ENCODE measurements around the gene C2orf74. TPM values are rescaled to one million over a fixed set of nuclear protein-coding genes. Genes with fewer than 3 reads are reported as not detected.

Gene C2orf74
- polyA plus RNA-seq, 3 donors, result 3.0 to 18.2 (median 12.0) TPM

- Mint-ChIP-seq H3K27me3 (ENCODE audit: low read depth in 3 of 3) (no peaks in the 10 kb centered on the region), H3K27ac (peak overlapping the region in 2 of 7 donors; percentile 20 to 48), H3K9me3 (no peaks in the 10 kb centered on the region), H3K36me3 (peaks cover 54 to 60% of the 10 kb centered on the region in 2 donors), H3K4me3 (no peak overlapping the region), H3K4me1 (peaks cover 4% of the 10 kb centered on the region)
- H3K4me1 ChIP-seq (ENCODE audit: control insufficient read depth in 1 of 2, insufficient read depth in 2 of 2, low read length in 2 of 2), result peaks cover 0 to 5% of the 10 kb centered on the region in 2 donors
- intact Hi-C loops (cut with micrococcal nuclease), result no loop called here
- no peaks in the 10 kb centered on the region for H3K79me2 ChIP-seq (ENCODE audit: insufficient read depth, low read length)
- no peaks in the 10 kb centered on the region for H3K9me3 ChIP-seq (replicated peaks in 1 of 2; ENCODE audit: control insufficient read depth in 1 of 2, insufficient read depth in 1 of 2, low read length in 2 of 2)
- no peak for TF ChIP-seq CTCF (IDR thresholded peaks at IDR 0.05)
- peak; percentile 3 to 23 (median 16) for DNase-seq
- H2AFZ ChIP-seq (ENCODE audit: insufficient read depth, low read depth, low read length, poor library complexity, severe bottlenecking), result no peak overlapping the region
- H3K4me2 ChIP-seq (replicated peaks; ENCODE audit: extremely low read depth, low read length, poor library complexity, severe bottlenecking), result no peak overlapping the region
- peaks cover 70 to 91% of the 10 kb centered on the region in 2 donors for H3K36me3 ChIP-seq (replicated peaks in 1 of 2; ENCODE audit: control insufficient read depth in 1 of 2, insufficient read depth in 2 of 2, low read length in 2 of 2)
- no peak overlapping the region for H3K27ac ChIP-seq (ENCODE audit: low read depth in 1 of 2, low read length in 2 of 2)
- no peak overlapping the region for H3K9ac ChIP-seq (ENCODE audit: insufficient read depth, low read length, poor library complexity, severe bottlenecking)
- 100% methylated on average over 1 of the region's 5 CpGs for WGBS (ENCODE audit: insufficient coverage)
- H3K27me3 ChIP-seq (ENCODE audit: control insufficient read depth in 2 of 2, insufficient read depth in 2 of 2, low read length in 2 of 2), result no peaks in the 10 kb centered on the region
- no peak overlapping the region for H3K4me3 ChIP-seq (replicated peaks in 1 of 3; ENCODE audit: low read depth in 2 of 3, low read length in 3 of 3)
- no peaks in the 10 kb centered on the region for H4K20me1 ChIP-seq (ENCODE audit: insufficient read depth, low read length)
These were observed 48.5 kb downstream of the C2orf74 start for GRCh38 chr2:61210332-61210981.

DNA sequence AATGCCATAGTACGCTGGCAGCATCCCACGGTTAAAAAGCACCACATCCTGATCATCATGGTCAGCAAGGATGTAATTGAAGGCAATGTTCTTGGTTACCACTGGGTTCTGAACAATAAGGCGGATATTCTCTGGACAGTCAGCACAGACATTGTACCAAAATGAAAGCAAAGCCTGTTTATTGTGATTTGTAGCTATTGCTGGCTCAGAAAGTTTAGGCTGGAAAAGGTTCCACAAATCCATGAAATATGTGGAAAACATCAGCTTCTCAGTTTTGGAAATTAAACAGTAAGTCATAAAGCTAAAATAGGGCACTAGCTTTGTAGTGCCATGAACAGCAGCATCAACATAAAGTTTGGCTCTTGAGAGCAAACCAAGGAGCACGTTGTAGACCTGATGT is 52.2 kb downstream of the C2orf74 start:
- H3K27me3 Mint-ChIP-seq (ENCODE audit: low read depth in 3 of 3), result no peaks in the 10 kb centered on the region
- intact Hi-C loops (cut with micrococcal nuclease), result no loop called here
- H3K4me3 ChIP-seq (replicated peaks in 1 of 3; ENCODE audit: low read depth in 2 of 3, low read length in 3 of 3), result no peak overlapping the region
- H3K27ac ChIP-seq (ENCODE audit: low read depth in 1 of 2, low read length in 2 of 2), result no peak overlapping the region
- 100% methylated on average over 3 of the region's 4 CpGs for WGBS (ENCODE audit: insufficient coverage)
- H4K20me1 ChIP-seq (ENCODE audit: insufficient read depth, low read length), result no peaks in the 10 kb centered on the region
- peaks cover 4% of the 10 kb centered on the region for H3K4me1 Mint-ChIP-seq
- peaks cover 40 to 55% of the 10 kb centered on the region in 2 donors for H3K36me3 Mint-ChIP-seq
- TF ChIP-seq CTCF (IDR thresholded peaks at IDR 0.05), result no peak
- H3K4me3 Mint-ChIP-seq, result no peak overlapping the region
- peaks cover 0 to 5% of the 10 kb centered on the region in 2 donors for H3K4me1 ChIP-seq (ENCODE audit: control insufficient read depth in 1 of 2, insufficient read depth in 2 of 2, low read length in 2 of 2)
- no peak for DNase-seq
- no peaks in the 10 kb centered on the region for H3K79me2 ChIP-seq (ENCODE audit: insufficient read depth, low read length)
- H3K36me3 ChIP-seq (replicated peaks in 1 of 2; ENCODE audit: control insufficient read depth in 1 of 2, insufficient read depth in 2 of 2, low read length in 2 of 2), result peaks cover 47 to 85% of the 10 kb centered on the region in 2 donors
- H2AFZ ChIP-seq (ENCODE audit: insufficient read depth, low read depth, low read length, poor library complexity, severe bottlenecking), result no peak overlapping the region
- peak overlapping the region in 2 of 7 donors; percentile 15 to 23 for H3K27ac Mint-ChIP-seq
- no peak overlapping the region for H3K9ac ChIP-seq (ENCODE audit: insufficient read depth, low read length, poor library complexity, severe bottlenecking)
- no peak overlapping the region for H3K4me2 ChIP-seq (replicated peaks; ENCODE audit: extremely low read depth, low read length, poor library complexity, severe bottlenecking)
- H3K27me3 ChIP-seq (ENCODE audit: control insufficient read depth in 2 of 2, insufficient read depth in 2 of 2, low read length in 2 of 2), result no peaks in the 10 kb centered on the region
- no peaks in the 10 kb centered on the region for H3K9me3 Mint-ChIP-seq
- H3K9me3 ChIP-seq (replicated peaks in 1 of 2; ENCODE audit: control insufficient read depth in 1 of 2, insufficient read depth in 1 of 2, low read length in 2 of 2), result no peaks in the 10 kb centered on the region

Other genes with a start within 250 kb of the C2orf74 start
- 1 to 10 TPM; 4.1 to 5.7 (median 4.8) TPM for gene PEX13, start 144.5 kb upstream of the C2orf74 start, polyA plus RNA-seq
- 1 to 10 TPM; 2.0 to 3.0 (median 2.8) TPM for gene PUS10, start 143.9 kb upstream of the C2orf74 start, polyA plus RNA-seq
- gene SANBR, start 96.3 kb upstream of the C2orf74 start, polyA plus RNA-seq, result 1 to 10 TPM; 1.9 to 3.5 (median 3.4) TPM